Stimulated activated CD4-positive, alpha-beta T cell treated with anti-CD3 and anti-CD28 coated beads, TNF-alpha, amount 100 ng/mL, for 4 hours (primary cell): ENCODE results near the gene UVSSA.

Experiments
- DNase-seq, 3 experiments: peaks; one replicate each; pipeline ENCODE4 v3.0.0-alpha.2; 2020; ENCODE audit warnings: low read depth in 3 of 3

The UVSSA gene

DNA sequence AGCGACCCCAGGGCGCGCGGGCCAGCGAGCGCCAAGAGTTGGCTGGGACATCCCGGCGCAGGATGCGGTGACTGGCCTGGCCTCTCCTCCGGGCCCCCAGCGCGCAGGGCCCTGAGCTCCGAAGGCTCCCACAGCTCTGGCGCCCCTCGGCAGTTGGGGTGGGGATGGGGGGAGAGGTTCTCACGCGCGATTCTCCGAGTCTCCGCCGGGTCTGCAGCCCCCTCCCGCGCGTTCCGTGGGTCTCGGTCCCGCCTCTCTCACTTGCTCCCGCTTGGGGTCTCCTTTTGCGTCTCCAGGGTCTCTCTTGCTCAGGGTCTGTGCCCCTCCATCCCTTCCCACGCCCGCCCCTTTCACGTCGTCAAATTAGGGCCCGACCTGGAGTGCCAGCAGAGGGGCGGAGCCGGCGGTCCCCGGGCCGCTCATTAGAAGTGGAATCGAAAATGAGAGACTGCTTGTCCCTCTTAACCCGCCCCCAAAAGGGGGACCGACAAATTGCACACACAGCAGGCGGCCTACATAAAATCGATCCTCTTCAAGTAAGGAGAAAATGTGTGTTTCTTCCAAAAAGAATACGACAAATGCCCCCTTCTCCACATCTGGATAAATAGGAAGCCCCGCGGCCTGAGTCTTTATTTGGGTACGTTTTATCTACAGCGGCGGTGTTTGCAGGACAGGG, 60.1 kb downstream of the UVSSA start:
- DNase-seq: no peak

DNA sequence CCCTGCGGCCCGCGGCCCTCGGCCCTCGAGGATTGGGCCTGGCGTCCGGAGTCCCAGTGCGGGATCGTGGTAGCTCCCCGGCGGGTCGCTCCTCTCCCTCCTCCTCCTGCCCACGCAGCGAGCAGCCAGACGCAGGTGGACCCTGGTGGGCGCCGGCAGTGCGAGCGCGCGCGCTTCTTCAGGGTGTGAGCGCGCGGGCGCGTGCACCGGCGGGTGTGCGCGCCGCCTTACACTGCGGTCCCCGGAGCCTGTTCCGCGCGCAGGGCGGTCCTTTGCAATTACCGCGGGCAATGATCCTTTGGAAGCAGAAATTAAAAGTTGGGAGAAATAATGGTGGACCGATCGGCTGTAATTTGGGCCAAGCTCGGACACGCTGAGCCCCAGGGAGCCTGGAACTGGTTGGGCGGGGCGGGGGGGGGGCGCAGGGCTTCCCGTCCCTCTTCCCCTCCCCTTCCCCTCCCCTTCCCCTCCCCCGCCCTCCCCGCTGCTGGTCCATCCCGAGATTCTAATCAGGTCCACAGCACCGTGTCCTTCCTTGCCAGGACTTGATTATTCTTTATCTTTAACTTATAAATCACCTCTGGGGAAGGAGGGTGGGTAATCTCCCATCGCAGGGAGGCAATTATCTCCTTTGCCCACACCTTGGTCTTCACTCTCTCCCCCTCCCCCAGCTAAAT, 60.8 kb downstream of the UVSSA start:
- no peak for DNase-seq

- DNase-seq: no peak
Measured at GRCh38 chr4:1408418-1408817, 61.4 kb downstream of the UVSSA start.

DNA sequence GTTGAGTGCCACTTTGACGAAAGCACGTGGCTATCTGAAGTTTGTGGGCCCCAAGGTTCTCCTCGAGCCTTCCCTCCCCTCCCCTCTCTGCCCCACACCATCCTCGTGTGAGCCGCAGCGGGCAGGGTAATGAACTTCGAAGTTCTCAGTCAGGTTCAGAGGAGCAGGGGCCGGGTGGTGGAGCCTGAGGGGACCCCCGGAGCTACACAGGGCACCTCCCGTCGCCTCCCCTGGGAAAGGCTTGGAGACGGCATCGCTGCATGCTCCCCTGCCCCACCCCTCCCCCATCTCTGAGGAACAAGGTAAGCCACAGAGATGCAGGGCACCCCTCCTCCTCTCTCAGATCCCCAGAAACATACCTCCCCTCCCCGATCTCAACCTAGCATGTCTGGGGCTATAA, 62.1 kb downstream of the UVSSA start:
- no peak for DNase-seq

DNA sequence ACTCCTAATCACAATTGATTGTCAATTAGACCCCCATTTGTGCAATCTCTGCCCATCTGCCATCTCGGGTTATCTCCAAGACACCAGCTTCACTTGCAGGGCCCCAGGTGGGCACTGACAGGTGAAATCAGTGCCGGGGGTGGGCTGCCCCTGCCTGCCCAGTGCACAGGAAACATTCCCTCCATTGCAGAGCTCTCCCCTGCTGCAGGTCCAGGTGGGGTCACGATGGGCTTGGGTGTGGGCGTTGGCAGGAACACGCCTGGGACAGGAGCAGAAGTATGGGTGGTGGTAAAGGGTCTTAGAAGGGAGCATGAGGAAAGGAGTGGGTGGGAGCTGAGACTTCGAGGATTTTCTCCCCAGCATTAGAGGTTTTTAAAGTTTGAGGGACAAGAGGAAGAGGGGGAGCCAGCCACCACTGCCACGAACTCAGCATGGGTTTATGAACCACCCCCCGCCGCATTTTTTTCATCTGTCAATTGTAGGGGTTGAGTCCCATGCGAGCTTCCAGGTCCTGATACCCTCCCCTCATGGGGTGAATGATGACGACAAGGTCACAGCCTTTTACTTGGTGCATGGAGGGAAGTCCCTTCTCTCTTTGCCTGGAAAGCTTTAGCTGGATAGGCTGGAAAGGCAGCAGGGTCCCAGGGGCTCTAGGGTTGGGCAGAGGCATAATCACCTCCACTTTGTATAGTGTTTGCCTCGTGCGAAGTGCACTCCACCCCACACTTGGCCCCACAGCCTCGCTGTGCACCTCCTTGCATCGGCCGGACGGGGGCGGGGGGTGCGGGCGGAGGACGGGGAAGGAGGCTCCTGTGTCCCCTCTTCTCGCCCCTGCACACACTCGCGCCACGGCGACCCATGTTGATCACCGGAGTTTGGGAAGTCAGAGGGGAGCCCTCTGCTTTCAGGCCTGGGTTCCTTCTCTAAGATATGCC, 62.8 kb downstream of the UVSSA start:
- no peak for DNase-seq

- no peak for DNase-seq
Measured at GRCh38 chr4:1410491-1411325, 63.7 kb downstream of the UVSSA start.

DNA sequence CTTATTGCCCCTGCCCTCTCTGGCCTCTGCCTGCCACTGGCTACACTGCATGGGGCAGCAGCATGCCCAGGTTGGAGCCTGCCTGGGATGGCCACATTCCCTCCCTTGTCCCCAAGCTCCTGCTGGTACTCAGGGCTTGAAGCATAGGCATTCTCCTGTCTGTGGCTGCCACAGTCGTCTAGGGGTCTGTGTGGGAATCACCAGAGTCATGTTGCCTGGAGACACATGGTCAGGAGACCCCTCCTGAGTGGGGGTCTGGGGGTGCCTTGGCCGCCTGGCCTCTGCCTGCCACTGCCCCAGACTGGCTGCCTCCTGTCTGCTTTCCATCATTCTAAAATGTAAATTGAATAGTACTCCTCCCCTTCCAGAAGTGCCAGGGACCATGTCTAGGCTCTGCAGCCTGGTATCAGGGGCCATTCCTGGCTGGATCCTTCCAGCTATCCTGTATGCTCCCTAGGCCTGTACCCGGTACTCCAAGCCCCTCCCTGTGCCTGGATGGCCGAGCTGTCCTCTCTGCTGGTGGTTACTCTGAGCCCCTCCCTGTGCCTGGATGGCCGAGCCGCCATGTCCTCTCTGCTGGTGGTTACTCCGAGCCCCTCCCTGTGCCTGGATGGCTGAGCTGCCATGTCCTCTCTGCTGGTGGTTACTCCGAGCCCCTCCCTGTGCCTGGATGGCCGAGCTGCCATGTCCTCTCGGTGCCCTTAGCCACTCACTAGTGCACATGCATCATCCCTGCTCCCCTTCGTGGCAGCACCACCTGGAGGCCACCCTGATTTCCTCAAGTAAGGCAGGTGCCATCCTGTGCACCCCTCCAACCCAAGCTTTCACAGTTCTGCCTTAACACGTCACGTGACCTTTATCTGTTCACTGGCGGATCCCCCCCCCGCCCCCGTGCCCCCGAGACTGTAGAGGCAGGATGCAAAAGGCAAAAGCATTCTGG, 64.7 kb downstream of the UVSSA start:
- DNase-seq: no peak

DNA sequence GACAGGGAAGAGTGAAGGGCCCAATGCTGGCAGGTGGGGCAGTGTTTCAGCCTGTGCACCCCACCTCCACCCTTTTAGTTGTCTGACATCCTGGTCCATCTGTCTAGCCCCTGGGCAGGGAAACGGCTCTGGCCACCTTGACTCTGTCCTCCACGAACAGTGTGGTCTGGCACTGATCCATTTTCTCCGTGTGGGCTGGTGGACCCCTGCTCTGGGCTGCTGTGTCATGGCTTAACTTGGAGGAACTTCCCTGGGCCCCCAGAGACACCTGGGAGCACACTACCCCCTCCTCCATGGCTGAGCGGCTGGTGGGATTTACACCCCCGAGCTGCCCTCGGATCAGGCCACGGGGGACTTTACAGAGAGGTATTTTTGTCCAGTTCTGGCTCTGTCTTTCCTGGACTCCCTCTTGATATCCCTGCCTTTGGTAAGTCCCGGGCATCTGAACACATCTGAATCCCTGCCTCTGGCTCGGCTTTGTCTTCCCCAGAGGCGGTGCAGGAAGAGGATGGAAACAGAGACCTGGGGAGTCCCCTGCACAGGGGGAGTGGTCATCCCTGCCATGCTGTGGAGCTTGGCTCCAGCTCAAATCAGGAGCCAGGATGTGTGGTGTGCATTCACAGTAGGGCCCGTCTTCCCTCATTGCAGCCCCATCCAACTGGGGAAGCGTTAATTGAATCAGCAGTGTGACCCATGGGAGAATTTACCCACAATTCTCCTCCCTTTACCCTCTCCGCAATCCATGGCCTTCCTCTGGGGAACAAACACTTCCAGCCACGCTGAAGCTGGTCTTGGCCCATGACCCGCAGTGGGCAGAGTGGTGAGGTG, 65.6 kb downstream of the UVSSA start:
- DNase-seq: no peak

DNA sequence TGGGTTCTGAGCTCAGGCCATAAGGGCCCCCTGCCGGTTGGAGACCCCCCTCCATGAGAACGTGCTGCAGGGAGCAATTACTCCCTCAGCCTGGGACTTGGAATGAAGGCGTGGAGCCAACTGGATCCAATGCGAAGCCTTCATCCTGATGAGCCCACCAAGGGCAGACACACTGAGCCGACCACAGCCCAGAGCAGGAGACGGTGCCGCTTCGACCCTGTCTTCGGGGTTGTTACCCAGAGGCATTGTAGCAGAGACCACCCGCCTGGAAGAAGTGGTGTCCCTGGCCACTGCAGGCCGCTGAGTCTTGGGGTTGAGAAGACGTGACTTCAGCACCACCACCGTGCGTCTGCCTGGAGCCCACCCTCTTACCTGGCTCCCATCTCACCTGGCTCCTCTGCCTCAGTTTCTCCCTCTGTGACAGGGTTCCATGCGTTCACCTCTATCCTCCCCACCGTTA, 66.2 kb downstream of the UVSSA start:
- no peak for DNase-seq

DNA sequence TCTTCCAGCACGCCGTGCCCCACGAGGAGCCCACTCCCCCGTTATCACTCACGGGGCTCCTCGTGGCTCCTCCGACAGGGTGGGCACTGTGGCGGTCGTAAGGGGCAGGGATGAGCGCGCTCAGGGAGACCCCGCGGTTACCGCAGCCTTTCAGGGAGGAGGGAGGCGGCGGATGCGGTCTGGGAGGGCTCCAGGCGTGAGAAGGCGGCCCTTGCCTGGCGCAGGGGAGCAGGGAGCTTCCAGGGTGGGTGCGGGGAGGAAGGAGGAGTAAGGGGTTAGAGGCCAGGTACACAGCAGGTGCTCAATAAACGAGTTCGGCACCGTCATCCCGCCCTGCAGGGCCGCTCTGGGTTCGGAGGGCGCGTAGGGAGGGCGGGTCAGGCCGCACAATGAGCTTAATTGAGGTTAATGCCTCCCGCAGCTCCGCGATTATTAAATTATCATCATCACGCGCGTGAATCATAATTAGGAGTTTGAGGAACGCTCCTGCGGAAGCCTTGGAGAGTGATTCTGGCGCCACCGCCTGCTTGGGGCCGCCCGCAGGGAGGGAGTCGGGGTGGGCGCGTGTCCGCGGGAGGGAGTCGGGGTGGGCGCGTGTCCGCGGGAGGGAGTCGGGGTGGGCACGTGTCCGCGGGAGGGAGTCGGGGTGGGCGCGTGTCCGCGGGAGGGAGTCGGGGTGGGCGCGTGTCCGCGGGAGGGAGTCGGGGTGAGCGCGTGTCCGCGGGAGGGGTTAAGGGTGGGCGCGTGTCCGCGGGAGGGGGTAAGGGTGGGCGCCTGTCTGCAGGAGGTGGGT, 66.9 kb downstream of the UVSSA start:
- no peak for DNase-seq

GRCh38 chr4:1414831-1415680, 68.0 kb downstream of the UVSSA start:
- DNase-seq: no peak

- no peak for DNase-seq
Measured at GRCh38 chr4:1415681-1415981, 68.6 kb downstream of the UVSSA start.

DNA sequence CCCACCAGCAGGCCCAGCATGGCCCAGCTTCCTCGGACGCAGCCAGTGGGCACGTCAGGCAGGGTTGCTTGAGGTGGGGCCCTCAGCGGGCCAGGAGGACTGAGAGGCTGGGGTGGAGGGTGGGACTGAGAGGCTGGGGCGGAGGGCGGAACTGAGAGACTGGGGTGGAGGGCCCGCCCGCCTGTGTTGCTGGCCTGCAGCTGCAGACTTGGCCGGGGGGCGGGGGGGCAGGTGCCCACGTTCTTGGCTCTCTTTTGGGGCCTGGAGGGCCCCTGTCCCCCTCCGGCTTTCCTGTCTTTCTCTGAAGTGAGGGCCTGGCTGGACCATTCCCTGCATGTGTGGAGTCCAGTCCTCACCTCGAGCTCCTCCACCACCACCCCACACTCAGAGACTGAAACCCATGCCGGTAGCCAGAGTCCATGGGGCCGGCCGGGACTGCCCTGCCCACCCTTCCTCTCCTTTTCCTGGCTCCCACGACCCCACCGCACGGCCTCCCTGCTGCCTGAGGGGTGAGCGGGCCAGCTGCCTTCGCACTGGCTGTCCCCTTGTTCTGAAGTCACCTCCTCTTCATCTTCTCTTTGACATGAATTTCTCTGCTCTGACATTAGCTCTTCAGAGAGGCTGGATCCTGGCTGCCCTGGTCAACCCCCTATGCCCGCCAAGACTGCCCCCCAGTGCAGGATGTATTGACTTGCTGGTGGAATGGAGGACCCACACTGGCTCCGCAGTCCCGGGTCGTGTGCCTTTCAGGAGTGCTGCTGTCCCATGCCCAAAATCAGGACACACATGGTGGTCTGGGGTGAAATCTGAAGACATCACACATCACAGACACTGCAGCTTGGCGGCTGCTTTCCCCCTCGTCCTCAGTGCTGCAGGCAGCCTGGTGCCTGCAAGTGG, 69.3 kb downstream of the UVSSA start:
- DNase-seq: no peak

- no peak for DNase-seq
Measured at GRCh38 chr4:1416948-1417260, 69.9 kb downstream of the UVSSA start.

GRCh38 chr4:1417522-1418390, 70.7 kb downstream of the UVSSA start:
- DNase-seq: no peak
